Jurkat, Clone E6-1 (cell line): Measurements from ENCODE around the gene HNRNPLL.
"Not testable (repeated sequence)": the region's sequence is repeated elsewhere in the genome, so short reads cannot be mapped to it uniquely, and the experiment has no call there.

Source experiments
- DNase-seq: peaks from one replicate; pipeline ENCODE4 v3.0.0-alpha.2; 2011; ENCODE audit warnings: low read depth, low spot score
- H3K4me3 ChIP-seq: 2 replicates; pipeline ENCODE4 v1.5.1; 2011; ENCODE audit warnings: mild to moderate bottlenecking, low read length, control low read depth, moderate library complexity

Gene HNRNPLL

GRCh38 chr2:38537296-38537695 lies 65.4 kb downstream of the HNRNPLL start:
- not testable (repeated sequence) for H3K4me3 ChIP-seq, DNase-seq

GRCh38 chr2:38535744-38536506 lies 66.8 kb downstream of the HNRNPLL start:
- peak overlapping the region; percentile 18 for H3K4me3 ChIP-seq
- DNase-seq = no peak

GRCh38 chr2:38535404-38535743 lies 67.4 kb downstream of the HNRNPLL start:
- DNase-seq = no peak

GRCh38 chr2:38534746-38535403 lies 67.9 kb downstream of the HNRNPLL start:
- H3K4me3 ChIP-seq = no peak overlapping the region
- no peak for DNase-seq

More at GRCh38 chr2:38535404-38535743, 67.4 kb downstream of the HNRNPLL start:
- H3K4me3 ChIP-seq = no peak overlapping the region

- no peak for DNase-seq
These were observed 68.8 kb downstream of the HNRNPLL start for GRCh38 chr2:38533757-38534545.

GRCh38 chr2:38533180-38533579 lies 69.5 kb downstream of the HNRNPLL start:
- DNase-seq = no peak
- no peak overlapping the region for H3K4me3 ChIP-seq

More at GRCh38 chr2:38533757-38534545, 68.8 kb downstream of the HNRNPLL start:
- no peak overlapping the region for H3K4me3 ChIP-seq

GRCh38 chr2:38532366-38532765 lies 70.4 kb downstream of the HNRNPLL start:
- no peak for DNase-seq
- no peak overlapping the region for H3K4me3 ChIP-seq

- no peak for DNase-seq
- H3K4me3 ChIP-seq = no peak overlapping the region
These were observed 73.5 kb downstream of the HNRNPLL start for GRCh38 chr2:38529208-38529607.

GRCh38 chr2:38528534-38528933 lies 74.2 kb downstream of the HNRNPLL start:
- DNase-seq = no peak
- no peak overlapping the region for H3K4me3 ChIP-seq

- no peak overlapping the region for H3K4me3 ChIP-seq
- no peak for DNase-seq
These were observed 74.7 kb downstream of the HNRNPLL start for GRCh38 chr2:38528008-38528442.

GRCh38 chr2:38527338-38528007 lies 75.3 kb downstream of the HNRNPLL start:
- DNase-seq = no peak
- no peak overlapping the region for H3K4me3 ChIP-seq

- no peak overlapping the region for H3K4me3 ChIP-seq
- no peak for DNase-seq
These were observed 76.5 kb downstream of the HNRNPLL start for GRCh38 chr2:38526195-38526594.

GRCh38 chr2:38524580-38524979 lies 78.1 kb downstream of the HNRNPLL start:
- no peak for DNase-seq
- no peak overlapping the region for H3K4me3 ChIP-seq

GRCh38 chr2:38523728-38524437 lies 78.8 kb downstream of the HNRNPLL start:
- no peak overlapping the region for H3K4me3 ChIP-seq
- no peak for DNase-seq

GRCh38 chr2:38522754-38523349 lies 79.9 kb downstream of the HNRNPLL start:
- no peak for DNase-seq

GRCh38 chr2:38521835-38522234 lies 80.9 kb downstream of the HNRNPLL start:
- DNase-seq = no peak
- H3K4me3 ChIP-seq = no peak overlapping the region

More at GRCh38 chr2:38522754-38523349, 79.9 kb downstream of the HNRNPLL start:
- H3K4me3 ChIP-seq = no peak overlapping the region

GRCh38 chr2:38517284-38517683 lies 85.4 kb downstream of the HNRNPLL start:
- no peak for DNase-seq

GRCh38 chr2:38516526-38516925 lies 86.2 kb downstream of the HNRNPLL start:
- DNase-seq = no peak
- no peak overlapping the region for H3K4me3 ChIP-seq

More at GRCh38 chr2:38517284-38517683, 85.4 kb downstream of the HNRNPLL start:
- H3K4me3 ChIP-seq = no peak overlapping the region
